ENCODE measurements around the gene HSD17B14.

The HSD17B14 gene

DNA sequence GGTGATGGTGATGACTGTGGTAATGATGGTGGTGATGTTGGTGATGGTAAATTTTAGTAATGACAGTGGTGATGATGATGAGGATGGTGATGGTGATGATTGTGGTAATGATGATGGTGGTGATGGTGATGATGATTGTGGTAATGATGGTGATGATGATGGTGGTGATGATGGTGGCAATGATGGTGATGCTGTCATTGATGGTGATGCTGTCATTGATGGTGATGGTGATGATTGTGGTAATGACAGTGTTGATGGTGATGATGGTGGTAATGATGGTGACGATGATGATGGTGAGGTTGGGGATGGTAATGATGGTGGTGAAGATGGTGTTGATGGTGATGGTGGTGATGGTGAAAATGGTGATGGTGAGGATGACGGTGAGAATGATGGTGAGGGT is 13.8 kb downstream of the HSD17B14 start:
- no peak for DNase-seq

DNA sequence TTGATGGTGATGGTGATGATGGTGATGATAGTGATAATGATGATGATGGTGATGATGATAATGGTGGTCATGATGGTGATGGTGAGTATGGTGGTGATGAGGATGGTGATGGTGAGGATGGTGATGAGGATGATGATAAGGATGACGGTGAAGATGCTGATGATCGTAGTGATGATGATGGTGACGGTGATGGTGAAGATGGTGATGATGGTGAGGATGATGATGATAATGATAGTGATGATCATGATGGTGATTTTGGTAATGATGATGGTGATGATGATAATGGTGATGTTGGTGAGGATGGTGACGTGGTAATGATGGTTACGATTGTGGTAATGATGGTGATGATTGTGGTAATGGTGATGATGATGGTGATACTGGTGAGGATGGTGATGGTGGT is 14.7 kb downstream of the HSD17B14 start:
- DNase-seq, result no peak

DNA sequence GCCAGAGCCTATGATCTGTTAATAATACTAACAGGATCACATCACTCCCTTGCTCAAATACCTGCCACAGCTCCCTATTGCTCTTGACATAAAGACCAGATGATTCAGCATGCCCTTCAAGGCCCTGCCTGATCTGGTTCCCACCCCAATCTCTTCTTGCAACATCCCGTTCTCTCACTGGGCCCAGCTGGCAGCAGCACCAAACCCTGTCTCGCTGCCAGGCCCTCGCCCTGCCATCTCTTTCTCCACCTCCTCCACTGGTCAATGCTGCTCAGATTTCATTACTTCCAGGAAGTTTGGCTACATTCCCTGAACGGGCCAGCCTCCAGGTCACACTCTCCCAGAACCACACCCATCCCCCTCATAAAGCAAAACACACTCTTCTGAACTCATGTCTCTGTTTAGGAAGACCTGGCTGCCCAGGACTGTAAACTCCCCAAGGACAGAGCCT is 16.9 kb downstream of the HSD17B14 start:
- DNase-seq, result no peak

DNA sequence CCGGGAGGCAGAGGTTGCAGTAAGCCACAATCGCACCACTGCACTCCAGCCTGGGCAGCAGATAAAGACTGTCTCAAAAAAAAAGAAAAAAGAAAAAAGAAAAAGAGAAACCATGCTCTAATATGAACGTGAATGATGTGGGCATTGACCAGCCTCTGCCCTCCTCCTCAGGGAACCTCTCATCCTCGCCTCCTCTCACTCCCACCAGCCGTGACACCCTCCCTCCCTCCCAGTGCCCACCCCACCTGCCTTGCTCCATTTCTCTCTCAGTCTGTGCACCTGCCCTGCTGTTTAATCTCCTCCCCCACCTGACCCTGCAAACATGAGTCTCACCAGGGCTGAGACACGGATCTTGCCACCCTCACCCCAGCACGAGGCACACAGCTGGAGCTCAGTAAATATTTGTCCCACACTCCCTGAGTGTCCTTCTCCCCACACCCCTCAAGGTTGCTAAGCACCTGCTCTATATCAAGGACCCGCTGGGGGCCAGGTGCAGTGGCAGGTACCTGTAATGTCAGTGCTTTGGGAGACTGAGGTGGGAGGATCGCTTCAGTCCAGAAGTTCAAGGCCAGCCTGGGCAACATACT is 18.0 kb downstream of the HSD17B14 start:
- DNase-seq, result no peak

DNA sequence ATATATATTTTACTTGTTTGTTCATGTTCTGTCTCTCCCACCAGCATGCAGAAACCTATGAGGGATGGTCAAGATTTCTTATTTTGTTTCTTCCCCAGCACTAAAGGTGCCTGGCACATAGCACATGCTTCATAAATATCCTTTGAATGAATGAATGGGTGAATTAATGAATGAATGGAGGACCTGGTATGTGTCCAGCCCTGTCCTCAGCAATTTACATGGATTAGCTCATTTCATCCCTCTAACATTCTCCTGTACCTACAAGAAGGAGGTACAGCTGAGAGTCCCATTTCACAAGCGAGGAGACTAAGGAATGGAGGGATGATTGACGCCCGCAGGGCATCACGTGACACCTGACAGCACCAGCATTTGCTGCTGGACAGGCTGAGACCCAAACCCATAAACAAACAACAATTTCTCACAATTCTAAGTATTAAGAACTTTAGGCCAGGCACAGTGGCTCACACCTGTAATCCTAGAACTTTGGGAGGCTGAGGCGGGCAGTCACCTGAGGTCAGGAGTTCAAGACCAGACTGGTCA is 18.6 kb downstream of the HSD17B14 start:
- DNase-seq, result no peak

DNA sequence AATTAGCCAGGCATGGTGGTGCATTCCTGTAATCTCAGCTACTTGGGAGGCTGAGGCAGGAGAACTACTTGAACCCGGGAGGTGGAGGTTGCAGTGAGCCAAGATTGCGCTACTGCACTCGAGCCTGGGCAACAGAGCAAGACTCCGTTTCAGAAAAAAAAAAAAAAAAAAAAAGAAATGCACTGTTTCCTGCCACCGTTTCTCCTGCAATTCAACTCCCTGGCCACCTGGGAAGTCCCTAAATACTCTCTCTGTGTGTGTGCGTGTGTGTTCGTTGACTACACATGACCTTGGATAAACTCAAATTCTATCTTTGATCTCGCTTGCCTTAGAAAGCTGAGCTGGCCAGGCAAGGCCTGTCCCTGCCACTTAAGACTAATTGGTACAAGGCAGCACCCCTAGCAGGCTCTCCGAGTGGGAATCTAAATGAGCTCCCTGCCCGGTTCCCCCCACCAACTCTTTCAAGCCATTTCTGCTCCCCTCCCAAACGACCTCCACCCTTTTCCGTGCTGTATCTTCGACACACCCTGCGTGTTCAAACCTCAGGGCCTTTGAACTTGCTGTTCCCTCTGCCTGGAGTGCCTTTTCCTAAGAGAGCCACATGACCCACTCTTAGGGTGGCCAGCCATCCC is 20.3 kb downstream of the HSD17B14 start:
- peak; percentile 35 for DNase-seq

DNA sequence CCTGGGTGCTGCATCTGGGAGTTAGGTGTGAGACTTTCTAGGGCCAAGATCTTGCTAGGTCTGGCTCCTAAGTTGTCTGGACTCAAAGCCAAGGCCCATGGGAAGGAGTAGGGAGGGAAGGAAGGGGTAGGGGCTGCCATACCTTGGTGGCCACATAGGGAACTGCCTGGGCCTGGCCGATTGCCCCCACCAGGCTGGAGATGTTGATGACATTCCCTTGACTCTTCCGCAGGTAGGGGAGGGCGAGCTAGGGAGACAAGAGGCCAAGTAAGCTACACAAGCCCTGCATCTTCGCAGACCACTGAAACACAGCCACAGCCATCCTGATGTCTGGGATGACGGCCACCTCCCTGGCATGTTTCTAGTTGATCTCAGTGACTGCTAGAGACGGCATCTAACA is 21.4 kb downstream of the HSD17B14 start:
- no peak for DNase-seq

DNA sequence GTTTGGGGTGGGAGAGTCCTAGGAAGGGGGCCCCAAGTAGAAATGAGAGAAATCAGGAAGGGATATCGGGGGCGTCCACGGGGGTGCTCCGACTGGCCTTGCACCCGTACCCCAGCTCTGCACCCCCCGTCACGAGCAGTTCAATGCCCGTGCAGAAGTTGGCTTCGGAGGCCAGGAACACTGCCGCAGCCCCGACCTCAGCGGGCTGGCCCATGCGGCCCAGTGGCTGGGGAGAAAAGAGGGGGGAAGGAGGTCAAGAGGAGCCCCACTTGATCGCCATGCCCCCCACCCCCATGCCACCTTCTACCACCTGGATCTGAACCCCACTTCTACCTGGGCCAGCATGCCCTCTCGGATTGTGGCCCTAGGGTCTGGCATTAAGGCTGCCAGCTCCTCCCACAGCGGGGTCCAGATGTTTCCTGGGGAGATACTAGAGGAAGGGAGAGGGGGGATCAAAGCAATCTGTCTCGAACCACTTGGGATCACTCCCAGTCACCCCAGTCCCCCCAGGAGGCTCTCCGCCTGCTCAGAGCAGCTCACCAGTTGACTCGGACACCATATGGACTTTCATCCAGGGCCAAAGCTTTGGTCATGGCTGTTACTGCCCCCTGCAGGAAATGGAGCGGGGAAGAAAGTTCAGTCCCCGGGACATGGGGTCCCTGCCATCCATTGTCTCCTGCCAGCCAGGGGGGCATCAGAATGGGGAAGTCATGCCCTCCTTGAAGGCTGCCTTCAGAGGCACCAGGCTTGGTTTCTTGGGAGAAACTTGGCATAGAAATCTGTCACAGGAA is 23.0 kb downstream of the HSD17B14 start:
- no peak for DNase-seq

DNA sequence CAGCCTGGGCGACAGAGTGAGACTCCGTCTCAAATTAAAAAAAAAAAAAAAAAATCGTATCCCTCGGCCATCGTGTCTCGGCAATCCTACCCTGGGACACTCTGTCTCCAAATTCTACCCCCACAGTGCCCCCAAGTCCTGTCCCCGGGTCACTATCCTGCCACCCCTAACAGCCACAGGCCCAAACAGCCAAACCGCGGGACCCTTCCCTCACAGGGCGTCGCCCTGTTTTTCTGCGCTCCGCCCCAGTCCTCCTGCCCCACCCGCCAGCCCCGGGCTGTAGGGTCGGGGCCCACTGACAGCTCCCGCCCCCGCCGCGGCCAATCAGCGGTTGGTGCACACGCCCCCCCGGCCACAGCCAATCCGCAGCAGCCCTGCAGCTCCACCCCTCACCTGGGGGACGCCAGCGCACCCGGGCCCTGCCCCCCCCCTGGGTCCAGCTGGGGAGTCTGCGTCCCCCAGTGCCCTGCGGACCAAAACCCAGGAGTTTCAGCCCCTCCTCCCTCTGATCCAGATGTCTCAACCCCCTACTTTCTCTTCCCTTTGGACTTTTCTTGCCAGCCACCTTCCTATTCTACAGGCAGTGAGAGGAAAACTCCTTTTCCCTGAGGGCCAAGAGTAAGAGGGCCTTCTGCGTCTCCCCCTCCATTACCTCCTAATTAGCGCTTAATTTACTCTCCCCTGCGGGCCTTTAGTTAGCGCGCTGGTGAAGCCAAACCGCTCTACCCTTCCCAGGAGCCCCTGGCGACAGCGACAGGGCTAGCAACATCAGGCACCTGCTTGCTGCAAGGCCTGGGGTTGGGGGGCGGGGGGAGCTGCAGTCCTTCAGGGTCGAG is 24.0 kb downstream of the HSD17B14 start:
- peak; percentile 69 for DNase-seq

DNA sequence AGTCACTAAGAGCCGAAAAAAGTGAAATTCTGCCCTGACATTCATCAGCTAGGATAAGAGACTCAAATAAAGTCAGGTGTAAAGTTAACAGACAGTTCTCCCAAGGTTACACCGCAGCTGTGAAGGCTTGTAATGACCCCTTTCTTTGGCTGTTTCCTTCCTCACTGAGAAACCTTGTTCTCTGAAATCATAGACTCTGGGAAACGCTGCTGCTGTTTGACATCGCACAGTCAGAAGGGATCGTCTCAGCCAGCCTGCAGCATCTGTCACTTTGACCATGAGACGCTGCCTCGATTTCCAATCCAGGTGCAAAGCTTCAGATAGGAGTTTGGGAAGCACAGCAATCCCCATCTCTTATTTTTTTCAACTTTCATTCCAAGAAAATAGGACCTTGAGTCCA is 26.1 kb downstream of the HSD17B14 start:
- DNase-seq, result no peak

DNA sequence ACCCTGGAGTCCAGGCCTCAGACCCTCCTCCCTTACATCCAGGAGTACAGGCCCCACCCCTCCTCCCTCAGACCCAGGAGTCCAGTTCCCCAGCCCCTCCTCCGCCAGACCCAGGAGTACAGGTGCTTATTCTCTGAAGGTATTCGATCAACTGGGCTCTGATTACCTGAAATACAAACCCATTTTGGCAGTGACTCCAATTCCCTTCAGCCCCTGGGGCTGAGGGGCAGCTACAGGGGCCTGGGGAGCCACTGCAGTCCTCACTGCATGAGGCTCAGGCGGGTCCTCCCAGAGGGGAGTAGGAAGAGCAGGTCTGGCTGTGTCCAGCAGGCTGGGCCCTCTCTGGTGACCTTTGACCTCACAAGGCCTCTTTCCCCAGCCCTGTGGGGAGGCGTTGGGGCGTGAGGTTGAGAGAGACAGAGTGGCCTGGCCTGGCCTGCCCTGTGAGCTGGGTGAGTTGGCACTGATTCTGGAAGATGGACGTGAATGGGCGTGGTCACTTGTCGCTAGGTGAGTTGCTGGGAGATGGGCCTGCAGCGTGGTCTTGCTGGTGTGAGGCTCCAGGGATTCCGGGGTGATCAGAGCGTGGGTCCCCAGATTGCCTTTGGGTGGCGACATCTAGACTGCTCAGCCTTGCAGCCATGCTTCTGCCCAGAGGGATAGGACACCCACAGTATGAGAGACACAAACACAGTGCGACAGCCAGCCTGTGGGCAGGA is 28.5 kb downstream of the HSD17B14 start:
- DNase-seq, result no peak

DNA sequence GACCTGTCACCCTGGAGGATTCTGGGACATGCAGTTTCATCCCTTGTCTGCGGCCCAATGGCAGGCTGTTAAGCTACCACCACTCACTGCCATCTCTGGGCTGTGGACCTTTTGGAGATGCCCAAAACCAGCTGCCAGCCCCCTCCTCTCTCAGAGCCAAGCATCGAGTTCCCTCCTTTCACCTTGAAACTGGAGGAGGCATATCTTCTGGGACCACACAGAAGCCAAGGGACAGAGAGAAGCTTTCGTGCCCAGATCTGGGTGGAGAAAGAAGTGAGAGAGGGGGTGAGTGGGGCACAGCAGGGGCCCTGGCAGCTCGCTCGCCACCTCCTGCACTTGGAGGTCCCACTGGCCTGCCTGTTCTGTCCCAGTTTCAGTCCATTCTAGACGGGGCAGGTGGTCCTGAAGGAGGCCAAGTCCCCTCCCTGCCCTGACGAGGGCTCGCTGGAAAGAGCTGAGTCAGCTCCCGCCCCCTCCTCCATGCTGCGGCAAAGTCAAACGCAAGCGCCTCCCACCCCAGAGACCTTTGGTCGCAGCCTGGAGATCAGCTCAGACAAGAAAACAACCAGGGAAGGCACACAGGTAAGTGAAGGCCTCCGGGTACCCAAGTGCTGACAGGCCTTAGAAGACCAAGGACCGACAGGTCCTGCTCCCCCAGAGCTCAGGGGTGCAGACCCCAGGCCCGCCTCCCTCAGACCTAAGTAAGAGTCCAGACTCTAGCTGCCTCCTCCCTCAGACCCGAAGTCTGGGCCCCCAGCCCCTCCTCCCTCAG is 29.3 kb downstream of the HSD17B14 start:
- peak; percentile 70 for DNase-seq

DNA sequence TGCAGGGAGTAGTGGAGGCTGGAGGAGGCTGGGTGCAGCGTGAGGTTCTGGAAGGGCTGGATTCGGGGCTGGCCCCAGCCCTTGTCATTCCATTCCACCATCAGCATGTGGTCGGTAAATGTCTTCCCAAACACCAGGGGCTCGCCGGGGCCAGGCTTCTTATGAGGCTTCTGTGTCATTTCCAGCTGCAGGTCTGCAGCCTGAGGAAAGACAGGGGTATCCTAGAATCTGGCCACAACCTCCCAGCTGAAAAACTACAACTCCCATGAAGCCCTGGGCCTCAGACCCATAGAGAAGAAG is 29.8 kb downstream of the HSD17B14 start:
- no peak for DNase-seq

DNA sequence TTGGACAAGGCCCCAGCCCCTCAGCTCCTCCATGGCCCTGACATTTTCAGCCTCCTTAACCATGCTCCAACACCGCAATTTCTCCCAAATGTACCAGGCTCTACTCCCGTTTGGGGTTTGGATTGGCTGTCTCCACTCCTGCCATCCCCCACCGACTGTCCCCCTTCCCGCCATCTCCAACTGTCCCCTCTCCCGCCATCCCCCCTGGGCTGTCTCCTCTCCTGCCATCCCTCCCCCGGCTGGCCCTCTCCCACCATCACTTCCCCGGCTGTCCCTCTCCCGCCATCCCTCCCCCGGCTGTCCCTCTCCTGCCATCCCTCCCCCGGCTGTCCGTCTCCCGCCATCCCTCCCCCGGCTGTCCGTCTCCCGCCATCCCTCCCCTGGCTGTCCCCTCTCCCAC is 30.8 kb downstream of the HSD17B14 start:
- no peak for DNase-seq

DNA sequence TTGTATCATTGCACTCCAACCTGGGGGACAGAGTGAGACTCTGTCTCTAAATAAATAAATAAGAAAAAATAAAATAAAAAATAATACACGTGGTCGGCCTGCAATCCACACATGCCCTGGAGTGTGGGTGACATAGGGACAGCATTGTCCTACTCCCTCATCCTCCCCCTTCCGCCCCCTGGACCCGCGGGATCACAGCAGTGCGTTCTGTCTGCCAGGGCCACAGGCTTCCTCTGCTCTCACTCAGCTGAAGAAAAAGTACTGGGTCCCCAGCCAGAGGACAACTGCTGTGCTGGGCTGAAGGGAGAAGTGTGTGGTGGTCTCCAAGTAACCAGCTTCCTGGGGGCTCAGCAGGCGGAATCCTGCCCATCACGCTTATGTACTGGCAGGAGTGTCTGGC is 31.8 kb downstream of the HSD17B14 start:
- no peak for DNase-seq

DNA sequence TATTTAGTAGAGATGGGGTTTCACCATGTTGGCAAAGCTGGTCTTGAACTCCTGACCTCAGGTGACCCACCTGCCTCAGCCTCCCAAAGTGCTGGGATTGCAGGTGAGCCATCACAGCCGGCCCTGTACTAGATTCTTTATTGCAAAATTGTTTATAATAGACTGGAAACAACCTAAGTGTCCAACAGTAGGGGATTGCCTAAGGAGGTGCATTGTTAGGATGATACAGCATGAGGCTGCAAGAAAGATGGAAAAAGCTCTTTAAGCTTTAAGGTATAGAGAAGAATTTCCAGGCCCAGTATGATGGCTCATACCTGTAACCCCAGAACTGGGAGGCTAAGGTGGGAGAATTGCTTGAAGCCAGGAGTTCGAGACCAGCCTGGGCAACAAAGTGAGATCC is 33.7 kb downstream of the HSD17B14 start:
- no peak for DNase-seq

DNA sequence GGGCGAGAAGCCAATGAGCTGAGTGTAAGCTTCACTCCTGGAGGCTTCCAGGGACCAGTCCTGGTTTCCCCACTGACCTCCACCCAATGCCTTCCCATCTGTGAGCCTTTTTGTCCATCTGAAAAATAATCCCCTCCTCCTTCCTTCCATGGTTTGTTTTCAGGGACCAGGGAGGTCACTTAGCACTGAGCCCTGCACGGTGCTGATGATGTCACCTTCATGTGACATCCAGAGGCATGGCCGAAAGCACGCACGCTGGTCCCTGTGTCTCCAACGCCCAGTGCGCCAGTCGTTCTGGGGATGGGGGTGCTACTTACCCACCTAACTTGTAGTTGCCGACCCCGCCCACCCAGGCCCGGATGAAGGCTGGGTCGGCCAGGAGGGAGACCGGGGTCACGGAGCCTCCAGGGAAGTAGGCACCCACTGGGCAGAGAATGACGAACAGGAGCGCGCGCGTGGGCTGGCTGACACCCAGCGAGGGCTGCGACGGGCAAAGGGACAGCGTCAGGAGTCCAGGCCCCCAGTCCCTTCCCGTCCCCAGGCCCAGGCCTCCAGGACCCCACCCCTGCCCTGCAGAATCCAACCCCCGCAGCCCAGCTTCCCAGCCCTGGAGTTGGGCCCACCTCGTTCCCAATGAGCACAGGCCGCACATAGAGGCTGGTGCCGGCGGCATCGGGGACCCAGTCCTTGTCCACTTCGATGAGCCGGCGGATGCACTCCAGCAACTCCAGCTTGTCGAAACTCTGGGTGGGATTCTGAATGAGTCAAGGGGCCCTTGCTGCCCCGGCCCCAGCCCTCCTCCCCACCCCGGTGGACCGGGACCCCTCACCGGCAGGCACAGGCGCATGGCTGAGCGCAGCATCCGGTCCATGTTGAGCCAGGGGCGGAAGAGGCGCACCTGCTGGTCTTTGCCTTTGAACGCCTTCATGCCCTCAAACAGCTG is 36.7 kb downstream of the HSD17B14 start:
- no peak for DNase-seq

DNA sequence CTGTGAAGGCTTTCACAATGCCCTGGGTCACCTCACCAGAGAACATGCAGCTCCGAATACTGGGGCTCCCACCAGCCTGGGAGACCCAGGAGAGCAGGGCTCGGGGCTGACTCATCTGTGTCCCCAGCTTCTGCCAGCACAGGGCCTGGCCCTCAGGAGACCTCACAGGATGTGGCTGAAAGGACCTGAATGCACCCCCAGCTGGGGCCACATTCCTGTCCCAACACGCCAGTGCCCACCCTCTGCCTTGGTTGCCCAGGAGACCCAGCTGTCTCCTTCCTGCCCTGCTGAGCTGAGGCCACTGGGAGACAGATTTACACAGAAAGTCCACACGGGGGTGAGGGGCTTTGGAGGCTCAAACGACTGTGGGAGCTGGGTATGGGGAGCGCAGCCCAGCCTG is 37.4 kb downstream of the HSD17B14 start:
- no peak for DNase-seq

DNA sequence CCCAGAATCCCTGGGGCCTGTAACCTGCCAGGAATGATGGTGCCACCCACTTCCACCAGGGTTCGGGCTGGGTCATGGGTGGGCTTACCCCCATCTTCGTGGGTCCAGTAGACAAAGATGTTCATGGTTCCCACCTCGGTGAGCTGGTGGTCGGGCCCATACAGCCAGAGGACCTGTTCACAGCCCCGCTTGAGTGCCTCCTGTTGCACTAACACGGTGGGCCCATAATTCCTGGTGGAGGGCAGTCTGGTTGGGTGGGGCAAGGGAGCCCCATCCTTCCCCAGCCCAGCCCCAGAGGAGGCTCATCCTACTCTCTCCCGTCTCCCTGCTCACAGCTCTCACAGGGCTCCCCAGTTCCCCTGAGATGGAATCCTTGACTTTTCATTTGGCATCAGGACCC is 39.2 kb downstream of the HSD17B14 start:
- no peak for DNase-seq

DNA sequence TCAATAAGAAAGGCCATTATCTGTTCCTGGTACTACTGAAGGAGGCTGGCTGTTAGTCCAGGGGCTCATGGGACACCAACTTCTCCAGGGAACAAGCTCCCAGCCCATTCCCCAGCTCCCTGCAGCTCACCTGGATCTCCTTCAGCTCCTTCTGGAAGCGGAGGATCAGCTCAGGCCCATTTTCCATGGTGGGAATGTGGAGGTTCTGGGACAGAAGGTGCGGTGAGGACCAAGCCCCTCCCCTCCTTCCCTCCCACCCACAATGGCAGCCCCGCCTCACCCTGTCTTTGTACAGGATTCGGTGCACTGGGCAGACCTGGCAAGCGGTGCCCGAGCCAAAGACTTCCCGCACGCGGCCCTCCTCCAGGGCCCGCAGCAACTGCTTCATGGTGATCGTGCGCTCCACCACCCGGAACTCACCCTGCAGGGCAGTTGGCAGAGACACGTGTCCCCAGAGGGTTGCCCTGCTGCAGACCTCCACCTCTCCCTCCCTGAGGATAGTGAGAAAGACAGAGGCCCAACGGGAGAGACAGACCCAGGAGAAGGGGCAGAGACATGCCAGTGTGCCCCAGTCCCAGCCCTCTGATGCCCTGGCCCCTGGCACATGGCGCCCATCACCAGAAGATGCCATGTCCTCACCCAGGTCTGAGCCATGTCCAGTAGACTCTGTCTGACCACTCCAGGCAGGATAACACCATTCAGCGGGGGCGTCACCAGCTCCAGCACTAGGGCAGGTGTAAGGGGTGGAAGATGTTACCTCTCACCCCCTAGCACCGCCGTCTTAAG is 39.8 kb downstream of the HSD17B14 start:
- DNase-seq, result no peak
